Coronary artery (tissue), 2 donors: ENCODE measurements around the gene MTA3.
"Not testable (repeated sequence)": the region's sequence is repeated elsewhere in the genome, so short reads cannot be mapped to it uniquely, and the experiment has no call there.

Experiments used
- DNase-seq: peaks from one replicate; pipeline ENCODE4 v3.0.0-alpha.2; 2017; ENCODE audit warnings: low spot score
- H3K27ac ChIP-seq, 2 donors: fragments of 200-600 bp; sonication (generic); one replicate each; pipeline ENCODE4 v1.5.1; 2016 to 2019
- H3K4me3 ChIP-seq: fragments of 200-600 bp; sonication (generic); 2 replicates; pipeline ENCODE4 v1.5.1; 2016; ENCODE audit warnings: mild to moderate bottlenecking, moderate library complexity
- CTCF ChIP-seq: fragments of 200-600 bp; sonication (generic); IDR thresholded peaks from one replicate; pipeline ENCODE4 v1.5.1; 2019; ENCODE audit warnings: antibody characterized with exemption

MTA3 gene

GRCh38 chr2:42588121-42588520, 19.7 kb downstream of the MTA3 start:
- no peak for DNase-seq
- no peak for TF ChIP-seq CTCF
- Histone ChIP-seq H3K4me3 (no peak overlapping the region), H3K27ac (no peak overlapping the region)

- H3K27ac ChIP-seq = no peak overlapping the region
- no peak for DNase-seq
- TF ChIP-seq CTCF = no peak
- H3K4me3 ChIP-seq = no peak overlapping the region
These were observed 21.7 kb downstream of the MTA3 start for GRCh38 chr2:42590176-42590575.

- Histone ChIP-seq H3K27ac (no peak overlapping the region), H3K4me3 (no peak overlapping the region)
- DNase-seq = no peak
- no peak for TF ChIP-seq CTCF
These were observed 24.9 kb downstream of the MTA3 start for GRCh38 chr2:42593282-42593681.

GRCh38 chr2:42598656-42599055, 30.2 kb downstream of the MTA3 start:
- no peak for TF ChIP-seq CTCF
- Histone ChIP-seq H3K4me3 (no peak overlapping the region), H3K27ac (no peak overlapping the region)
- DNase-seq = no peak

GRCh38 chr2:42601076-42601475, 32.6 kb downstream of the MTA3 start:
- H3K27ac ChIP-seq = no peak overlapping the region
- H3K4me3 ChIP-seq = no peak overlapping the region
- no peak for TF ChIP-seq CTCF
- no peak for DNase-seq

GRCh38 chr2:42602218-42602875, 33.9 kb downstream of the MTA3 start:
- Histone ChIP-seq H3K4me3 (no peak overlapping the region), H3K27ac (no peak overlapping the region)
- no peak for DNase-seq
- no peak for TF ChIP-seq CTCF

GRCh38 chr2:42602876-42603219, 34.4 kb downstream of the MTA3 start:
- Histone ChIP-seq H3K4me3 (no peak overlapping the region), H3K27ac (no peak overlapping the region)
- TF ChIP-seq CTCF = no peak
- DNase-seq = no peak

- not testable (repeated sequence) for DNase-seq, H3K27ac ChIP-seq, H3K4me3 ChIP-seq
These were observed 36.0 kb downstream of the MTA3 start for GRCh38 chr2:42604341-42604867.

GRCh38 chr2:42606166-42606565, 37.7 kb downstream of the MTA3 start:
- H3K27ac ChIP-seq, H3K4me3 ChIP-seq, DNase-seq: not testable (repeated sequence)
